Trophoblast cell (in vitro differentiated cells and primary cell): ENCODE data around the gene CATSPER1.
A peak's percentile ranks its signal among the peaks of the same experiment; 100 is the strongest.
"Not testable (repeated sequence)": the region's sequence is repeated elsewhere in the genome, so short reads cannot be mapped to it uniquely, and the experiment has no call there.

Experiments
- DNase-seq, 2 donors: peaks; one replicate each; pipeline ENCODE4 v3.0.0-alpha.2; 2016
- H2AFZ ChIP-seq: 2 replicates; pipeline ENCODE4 v1.6.1; 2013; ENCODE audit warnings: low read length, moderate library complexity, mild to moderate bottlenecking; ENCODE audit not compliant: insufficient read depth, poor library complexity
- H2AK5ac ChIP-seq: 2 replicates; pipeline ENCODE4 v1.6.1; 2013; ENCODE audit warnings: mild to moderate bottlenecking, low read length
- H2BK120ac ChIP-seq: 2 replicates; pipeline ENCODE4 v1.6.1; 2013; ENCODE audit warnings: low read length, mild to moderate bottlenecking, moderate library complexity; ENCODE audit not compliant: insufficient read depth, poor library complexity
- H2BK12ac ChIP-seq: 2 replicates; pipeline ENCODE4 v1.6.1; 2013; ENCODE audit warnings: mild to moderate bottlenecking, low read length, moderate library complexity
- H2BK5ac ChIP-seq: 2 replicates; pipeline ENCODE4 v1.6.1; 2013; ENCODE audit warnings: low read length, low read depth, moderate library complexity, mild to moderate bottlenecking; ENCODE audit not compliant: poor library complexity
- H3K14ac ChIP-seq: 2 replicates; pipeline ENCODE4 v1.6.1; 2013; ENCODE audit warnings: mild to moderate bottlenecking, low read length
- H3K18ac ChIP-seq: 2 replicates; pipeline ENCODE4 v1.6.1; 2013; ENCODE audit warnings: mild to moderate bottlenecking, low read length
- H3K23ac ChIP-seq: 2 replicates; pipeline ENCODE4 v1.6.1; 2013; ENCODE audit warnings: low read length
- H3K27ac ChIP-seq: 2 replicates; pipeline ENCODE4 v1.5.1; 2013; ENCODE audit warnings: low read depth, mild to moderate bottlenecking, inconsistent platforms, low read length, moderate library complexity
- H3K27me3 ChIP-seq: 2 replicates; pipeline ENCODE4 v1.6.1; 2013; ENCODE audit warnings: inconsistent platforms, mild to moderate bottlenecking, low read length, moderate library complexity; ENCODE audit not compliant: insufficient read depth
- H3K36me3 ChIP-seq, 2 experiments: 1 replicate in 1 of 2; 2 replicates in 1 of 2; pipeline ENCODE4 v1.6.1; 2013; ENCODE audit warnings: low read length in 2 of 2, mild to moderate bottlenecking in 2 of 2, moderate library complexity in 1 of 2; ENCODE audit not compliant: insufficient read depth in 2 of 2, control insufficient read depth in 1 of 2
- H3K4ac ChIP-seq: 2 replicates; pipeline ENCODE4 v1.6.1; 2013; ENCODE audit warnings: low read depth, mild to moderate bottlenecking, low read length, moderate library complexity
- H3K4me1 ChIP-seq, 2 experiments: 1 replicate in 1 of 2; 2 replicates in 1 of 2; pipeline ENCODE4 v1.6.1; 2013; ENCODE audit warnings: low read length in 2 of 2, mild to moderate bottlenecking in 2 of 2, moderate library complexity in 1 of 2; ENCODE audit not compliant: insufficient read depth in 2 of 2, control insufficient read depth in 1 of 2
- H3K4me2 ChIP-seq: 2 replicates; pipeline ENCODE4 v1.6.1; 2013; ENCODE audit warnings: inconsistent platforms, mild to moderate bottlenecking, low read length, moderate library complexity
- H3K4me3 ChIP-seq: 2 replicates; pipeline ENCODE4 v1.5.1; 2013; ENCODE audit warnings: mild to moderate bottlenecking, low read depth, low read length, inconsistent platforms
- H3K79me1 ChIP-seq: one replicate; pipeline ENCODE4 v1.6.1; 2013; ENCODE audit warnings: low read length
- H3K79me2 ChIP-seq: 2 replicates; pipeline ENCODE4 v1.6.1; 2013; ENCODE audit warnings: low read length, mild to moderate bottlenecking; ENCODE audit not compliant: control insufficient read depth, insufficient read depth, poor library complexity
- H3K9ac ChIP-seq: 2 replicates; pipeline ENCODE4 v1.6.1; 2013; ENCODE audit warnings: mild to moderate bottlenecking, low read length
- H3K9me3 ChIP-seq: 2 replicates; pipeline ENCODE4 v1.6.1; 2013; ENCODE audit warnings: low read depth, mild to moderate bottlenecking, control low read depth, inconsistent platforms, low read length; ENCODE audit not compliant: insufficient read depth
- H4K12ac ChIP-seq: 2 replicates; pipeline ENCODE4 v1.6.1; 2013; ENCODE audit warnings: low read depth, mild to moderate bottlenecking, low read length, moderate library complexity
- H4K8ac ChIP-seq: 2 replicates; pipeline ENCODE4 v1.6.1; 2013; ENCODE audit warnings: low read depth, mild to moderate bottlenecking, low read length, moderate library complexity
- H4K91ac ChIP-seq: one replicate; pipeline ENCODE4 v1.6.1; 2013; ENCODE audit warnings: low read depth, mild to moderate bottlenecking, low read length, moderate library complexity
- WGBS: extraction: QIAGEN DNeasy Blood & Tissue Kit; methylation state at CpG from one replicate; pipeline ENCODE4 v1.1.7; 2013; ENCODE audit warnings: missing lambda C conversion rate; ENCODE audit not compliant: insufficient read length, insufficient coverage; ENCODE audit errors: extremely low coverage; 5-methylcytosine and 5-hydroxymethylcytosine counted together

CATSPER1 gene

GRCh38 chr11:66011239-66011784 lies 15.0 kb downstream of the CATSPER1 start:
- Histone ChIP-seq H3K4me3 (no peak overlapping the region), H3K9ac (peak overlapping the region; percentile 3), H3K18ac (peak overlapping the region; percentile 78), H4K91ac (peak overlapping the region; percentile 95), H3K4me2 (peak overlapping the region; percentile 53), H3K79me1 (peaks cover 19% of the 10 kb centered on the region), H3K14ac (peak overlapping the region; percentile 83), H3K23ac (no peak overlapping the region), H2BK120ac (peak overlapping the region; percentile 85), H3K36me3 (no peaks in the 10 kb centered on the region), H2BK5ac (peak overlapping the region; percentile 69), H4K12ac (peak overlapping the region; percentile 9), H3K4ac (peak overlapping the region; percentile 19), H3K9me3 (no peaks in the 10 kb centered on the region), H3K27ac (peak overlapping the region; percentile 90), H2BK12ac (peak overlapping the region; percentile 92), H2AFZ (no peak overlapping the region), H3K79me2 (peaks cover 3% of the 10 kb centered on the region), H3K4me1 (peaks cover 46 to 55% of the 10 kb centered on the region in 2 experiments), H4K8ac (peak overlapping the region; percentile 44), H2AK5ac (peak overlapping the region; percentile 24), H3K27me3 (no peaks in the 10 kb centered on the region)
- no CpG with 5 or more reads among the region's 14 CpGs for WGBS
- peak; percentile 98 for DNase-seq

- H3K36me3 ChIP-seq, DNase-seq, H3K79me2 ChIP-seq, H3K27me3 ChIP-seq, H3K23ac ChIP-seq, H4K8ac ChIP-seq, H2BK12ac ChIP-seq, H2BK120ac ChIP-seq, H3K9me3 ChIP-seq, H3K4me3 ChIP-seq, H3K14ac ChIP-seq, H4K12ac ChIP-seq, H3K18ac ChIP-seq, H2AK5ac ChIP-seq, H2BK5ac ChIP-seq, H2AFZ ChIP-seq, H3K9ac ChIP-seq, H3K4ac ChIP-seq, H3K27ac ChIP-seq, H3K4me2 ChIP-seq: not testable (repeated sequence)
- peaks cover 40 to 47% of the 10 kb centered on the region in 2 experiments for H3K4me1 ChIP-seq
- no CpG with 5 or more reads among the region's 4 CpGs for WGBS
- peaks cover 19% of the 10 kb centered on the region for H3K79me1 ChIP-seq
- H4K91ac ChIP-seq = peak overlapping the region; percentile 69
Observed at GRCh38 chr11:66010036-66010435, 16.2 kb downstream of the CATSPER1 start.

- Histone ChIP-seq H3K4me3 (no peak overlapping the region), H2BK120ac (no peak overlapping the region), H3K79me2 (peaks cover 3% of the 10 kb centered on the region), H3K79me1 (peaks cover 19% of the 10 kb centered on the region), H3K4me2 (no peak overlapping the region), H3K27me3 (no peaks in the 10 kb centered on the region), H2AFZ (no peak overlapping the region), H4K8ac (no peak overlapping the region), H3K18ac (peak overlapping the region; percentile 38), H2BK12ac (peak overlapping the region; percentile 1), H2AK5ac (peak overlapping the region; percentile 15), H3K14ac (peak overlapping the region; percentile 13), H4K91ac (peak overlapping the region; percentile 29), H3K4ac (no peak overlapping the region), H3K23ac (no peak overlapping the region), H3K9ac (no peak overlapping the region), H2BK5ac (peak overlapping the region; percentile 16), H3K27ac (no peak overlapping the region), H3K9me3 (no peaks in the 10 kb centered on the region), H3K4me1 (peaks cover 36 to 42% of the 10 kb centered on the region in 2 experiments), H4K12ac (no peak overlapping the region), H3K36me3 (peaks cover 7 to 9% of the 10 kb centered on the region in 2 experiments)
- WGBS = no CpG with 5 or more reads among the region's 10 CpGs
- DNase-seq = peak in 1 of 2 donors; percentile 29
Observed at GRCh38 chr11:66008468-66009101, 17.7 kb downstream of the CATSPER1 start.

- no peak overlapping the region for H2BK12ac ChIP-seq
- H3K23ac ChIP-seq = no peak overlapping the region
- peaks cover 15% of the 10 kb centered on the region for H3K79me1 ChIP-seq
- peaks cover 3% of the 10 kb centered on the region for H3K79me2 ChIP-seq
- no peak overlapping the region for H3K9ac ChIP-seq
- no peak for DNase-seq
- H3K18ac ChIP-seq = no peak overlapping the region
- no peak overlapping the region for H3K27ac ChIP-seq
- H3K4ac ChIP-seq = no peak overlapping the region
- no CpG with 5 or more reads among the region's 2 CpGs for WGBS
- peak overlapping the region; percentile 15 for H2AK5ac ChIP-seq
- no peaks in the 10 kb centered on the region for H3K27me3 ChIP-seq
- no peak overlapping the region for H4K8ac ChIP-seq
- H2BK120ac ChIP-seq = no peak overlapping the region
- peaks cover 36 to 40% of the 10 kb centered on the region in 2 experiments for H3K4me1 ChIP-seq
- no peak overlapping the region for H3K4me2 ChIP-seq
- H3K14ac ChIP-seq = no peak overlapping the region
- no peak overlapping the region for H2BK5ac ChIP-seq
- no peaks in the 10 kb centered on the region for H3K9me3 ChIP-seq
- no peak overlapping the region for H3K4me3 ChIP-seq
- H4K91ac ChIP-seq = no peak overlapping the region
- H4K12ac ChIP-seq = no peak overlapping the region
- H3K36me3 ChIP-seq = peaks cover 8 to 9% of the 10 kb centered on the region in 2 experiments
- no peak overlapping the region for H2AFZ ChIP-seq
Observed at GRCh38 chr11:66008095-66008467, 18.2 kb downstream of the CATSPER1 start.
